ENCODE results near the gene RAPGEF4. TPM values are rescaled to one million over a fixed set of nuclear protein-coding genes. Genes with fewer than 3 reads are reported as not detected.

Gene RAPGEF4
- total and polyA plus RNA-seq, 7 donors = 0.23 to 7.6 (median 4.2) TPM

GRCh38 chr2:172843902-172844715 lies 108.5 kb downstream of the RAPGEF4 start:
- WGBS, 2 donors = 39 to 75% methylated on average over 6 of the region's 6 CpGs
- DNase-seq = no peak
- intact Hi-C loops (cut with DNase I) = no loop called here
- H3K4me1 ChIP-seq = no peaks in the 10 kb centered on the region
- no peak overlapping the region for H3K4me3 ChIP-seq
- H3K9me3 ChIP-seq = no peaks in the 10 kb centered on the region
- no peaks in the 10 kb centered on the region for H3K36me3 ChIP-seq
- H3K27ac ChIP-seq = no peak overlapping the region
- no peak for TF ChIP-seq POLR2A (IDR thresholded peaks at IDR 0.05)
- no peak for TF ChIP-seq EP300 (IDR thresholded peaks at IDR 0.05)
- no peak for TF ChIP-seq CTCF (IDR thresholded peaks at IDR 0.05)
- no peak for TF ChIP-seq POLR2AphosphoS5 (IDR thresholded peaks at IDR 0.05)
- no peaks in the 10 kb centered on the region for H3K27me3 ChIP-seq

- H3K27ac ChIP-seq = no peak overlapping the region
- intact Hi-C loops (cut with DNase I) = no loop called here
- no peaks in the 10 kb centered on the region for H3K9me3 ChIP-seq
- DNase-seq = no peak
- no peaks in the 10 kb centered on the region for H3K27me3 ChIP-seq
- H3K36me3 ChIP-seq = no peaks in the 10 kb centered on the region
- TF ChIP-seq POLR2A (IDR thresholded peaks at IDR 0.05) (no peak), POLR2AphosphoS5 (IDR thresholded peaks at IDR 0.05) (no peak), CTCF (IDR thresholded peaks at IDR 0.05) (no peak), EP300 (IDR thresholded peaks at IDR 0.05) (no peak)
- no peaks in the 10 kb centered on the region for H3K4me1 ChIP-seq
- no peak overlapping the region for H3K4me3 ChIP-seq
- WGBS, 2 donors = 86 to 91% methylated on average over 2 of the region's 2 CpGs
Measured at GRCh38 chr2:172845028-172845630, 109.5 kb downstream of the RAPGEF4 start.

- Histone ChIP-seq H3K9me3 (no peaks in the 10 kb centered on the region), H3K36me3 (no peaks in the 10 kb centered on the region), H3K4me3 (no peak overlapping the region), H3K27ac (no peak overlapping the region), H3K4me1 (no peaks in the 10 kb centered on the region), H3K27me3 (no peaks in the 10 kb centered on the region)
- intact Hi-C loops (cut with DNase I) = no loop called here
- no peak for DNase-seq
- TF ChIP-seq EP300 (IDR thresholded peaks at IDR 0.05) = no peak
- no peak for TF ChIP-seq CTCF (IDR thresholded peaks at IDR 0.05)
- no peak for TF ChIP-seq POLR2AphosphoS5 (IDR thresholded peaks at IDR 0.05)
- no peak for TF ChIP-seq POLR2A (IDR thresholded peaks at IDR 0.05)
- WGBS, 2 donors = 83 to 86% methylated on average over 5 of the region's 5 CpGs
Measured at GRCh38 chr2:172846551-172846950, 110.9 kb downstream of the RAPGEF4 start.

GRCh38 chr2:172847188-172847587 lies 111.5 kb downstream of the RAPGEF4 start:
- no peak overlapping the region for H3K27ac ChIP-seq

More at GRCh38 chr2:172847188-172847587, 111.5 kb downstream of the RAPGEF4 start:
- DNase-seq = no peak
- intact Hi-C loops (cut with DNase I) = no loop called here
- Histone ChIP-seq H3K4me3 (no peak overlapping the region), H3K36me3 (no peaks in the 10 kb centered on the region), H3K9me3 (no peaks in the 10 kb centered on the region), H3K27me3 (no peaks in the 10 kb centered on the region), H3K4me1 (no peaks in the 10 kb centered on the region)
- 83 to 94% methylated on average over 5 of the region's 5 CpGs for whole genome bisulfite sequencing, 2 donors
- no peak for TF ChIP-seq EP300 (IDR thresholded peaks at IDR 0.05)
- no peak for TF ChIP-seq POLR2AphosphoS5 (IDR thresholded peaks at IDR 0.05)
- no peak for TF ChIP-seq CTCF (IDR thresholded peaks at IDR 0.05)
- TF ChIP-seq POLR2A (IDR thresholded peaks at IDR 0.05) = no peak

Data from sigmoid colon (tissue), 7 donors.